HG02798 (cell line): ENCODE measurements around the gene VCAN.

ENCODE experiments used
- ATAC-seq: cut with Tn5 transposase; IDR thresholded peaks from one replicate; pipeline ENCODE4 v1.9.1; 2021; ENCODE audit warnings: mild to moderate bottlenecking; ENCODE audit not compliant: unreplicated experiment, poor library complexity

VCAN gene

GRCh38 chr5:83464261-83464660 is 7.3 kb upstream of the VCAN start:
- ATAC-seq: no peak

- no peak for ATAC-seq
Observed at GRCh38 chr5:83467371-83468035, 4.0 kb upstream of the VCAN start.

- no peak for ATAC-seq
Observed at GRCh38 chr5:83469075-83469474, 2.5 kb upstream of the VCAN start.

- ATAC-seq: no peak
Observed at GRCh38 chr5:83470526-83471404, 779 bp upstream of the VCAN start.

GRCh38 chr5:83472213-83472507 is 616 bp downstream of the VCAN start:
- ATAC-seq: no peak

- peak; percentile 47 for ATAC-seq
Observed at GRCh38 chr5:83472508-83473345, 1.2 kb downstream of the VCAN start.

GRCh38 chr5:83473346-83474160 is 2.0 kb downstream of the VCAN start:
- peak; percentile 71 for ATAC-seq

GRCh38 chr5:83474161-83474796 is 2.7 kb downstream of the VCAN start:
- peak; percentile 58 for ATAC-seq

- ATAC-seq: no peak
Observed at GRCh38 chr5:83474991-83475390, 3.4 kb downstream of the VCAN start.

GRCh38 chr5:83475391-83475863 is 3.9 kb downstream of the VCAN start:
- ATAC-seq: no peak

GRCh38 chr5:83475935-83476814 is 4.6 kb downstream of the VCAN start:
- ATAC-seq: no peak

GRCh38 chr5:83482961-83483360 is 11.4 kb downstream of the VCAN start:
- ATAC-seq: no peak

- no peak for ATAC-seq
Observed at GRCh38 chr5:83484294-83484693, 12.8 kb downstream of the VCAN start.

- ATAC-seq: no peak
Observed at GRCh38 chr5:83485842-83486241, 14.3 kb downstream of the VCAN start.

GRCh38 chr5:83487155-83487554 is 15.6 kb downstream of the VCAN start:
- no peak for ATAC-seq

GRCh38 chr5:83488271-83488670 is 16.7 kb downstream of the VCAN start:
- ATAC-seq: no peak

GRCh38 chr5:83488821-83489220 is 17.3 kb downstream of the VCAN start:
- ATAC-seq: no peak

GRCh38 chr5:83490203-83490602 is 18.7 kb downstream of the VCAN start:
- no peak for ATAC-seq

GRCh38 chr5:83492331-83492730 is 20.8 kb downstream of the VCAN start:
- no peak for ATAC-seq
